ENCODE results near the gene TMEM89. TPM values are rescaled to one million over a fixed set of nuclear protein-coding genes. Genes with fewer than 3 reads are reported as not detected.

The TMEM89 gene
- polyA plus RNA-seq, 1 donor, result 0.09 TPM

DNA sequence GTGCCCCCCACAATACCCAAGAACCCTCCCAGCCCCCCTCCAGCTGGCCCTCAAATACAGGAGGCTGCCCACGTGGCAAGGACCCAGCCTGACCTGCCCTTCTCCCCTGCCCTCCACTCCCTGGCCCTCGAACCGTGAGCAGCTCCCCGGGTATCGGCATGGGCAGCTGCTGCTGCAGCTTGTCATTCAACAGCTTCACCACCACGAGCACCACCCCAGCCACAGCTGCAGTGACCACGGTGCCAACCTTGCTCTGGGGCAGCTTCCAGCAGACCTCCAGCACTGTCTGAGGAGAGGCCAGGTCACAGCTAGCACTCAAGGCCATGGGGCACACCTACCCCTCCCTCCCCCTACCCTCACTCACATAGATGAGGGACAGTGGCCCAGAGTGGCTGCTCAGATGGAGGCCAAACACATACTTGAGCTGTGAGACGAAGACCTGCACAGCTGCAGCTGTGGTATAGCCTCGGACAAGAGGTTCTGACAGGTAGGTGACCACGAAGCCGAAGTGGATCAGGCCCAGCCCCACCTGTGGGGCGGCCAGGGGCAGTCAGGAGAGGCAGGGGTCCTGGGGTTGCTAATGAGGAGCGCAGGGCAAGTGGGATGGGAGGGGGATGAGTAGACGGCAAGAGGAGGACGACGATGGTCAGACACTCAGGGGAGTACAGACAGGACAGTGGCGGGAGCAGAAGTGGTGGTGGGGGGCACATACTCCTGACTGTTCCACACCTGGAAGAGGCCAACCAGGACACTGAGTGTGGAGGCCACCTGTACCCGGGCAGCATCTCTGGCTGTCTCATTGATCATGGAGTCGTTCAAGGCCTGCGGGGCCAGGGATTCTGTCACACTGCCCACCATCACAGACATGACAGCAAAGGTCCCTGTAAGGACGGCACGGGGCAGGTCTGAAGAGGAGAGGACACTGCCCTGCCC, 10.2 kb upstream of the TMEM89 start:
- Histone ChIP-seq H3K4me3 (ENCODE audit: low read length) (no peak overlapping the region), H3K27ac (ENCODE audit: low read length) (no peak overlapping the region), H3K9me3 (ENCODE audit: control insufficient read depth, low read depth, low read length) (no peaks in the 10 kb centered on the region), H3K4me1 (ENCODE audit: control insufficient read depth, insufficient read depth, low read length) (peaks cover 17% of the 10 kb centered on the region), H3K36me3 (ENCODE audit: control insufficient read depth, insufficient read depth, low read length) (peaks cover 62% of the 10 kb centered on the region), H3K27me3 (ENCODE audit: control insufficient read depth, insufficient read depth, low read length) (no peaks in the 10 kb centered on the region)
- no peak for DNase-seq
- WGBS (ENCODE audit: insufficient coverage, low lambda C conversion rate), result no CpG with 5 or more reads among the region's 22 CpGs

- no CpG with 5 or more reads among the region's 12 CpGs for WGBS (ENCODE audit: insufficient coverage, low lambda C conversion rate)
- Histone ChIP-seq H3K9me3 (ENCODE audit: control insufficient read depth, low read depth, low read length) (no peaks in the 10 kb centered on the region), H3K36me3 (ENCODE audit: control insufficient read depth, insufficient read depth, low read length) (peaks cover 71% of the 10 kb centered on the region), H3K27me3 (ENCODE audit: control insufficient read depth, insufficient read depth, low read length) (no peaks in the 10 kb centered on the region), H3K4me3 (ENCODE audit: low read length) (no peak overlapping the region), H3K4me1 (ENCODE audit: control insufficient read depth, insufficient read depth, low read length) (peaks cover 9% of the 10 kb centered on the region), H3K27ac (ENCODE audit: low read length) (no peak overlapping the region)
- no peak for DNase-seq
Measured at GRCh38 chr3:48630833-48631232, 9.3 kb upstream of the TMEM89 start.

- Histone ChIP-seq H3K27me3 (ENCODE audit: control insufficient read depth, insufficient read depth, low read length) (no peaks in the 10 kb centered on the region), H3K9me3 (ENCODE audit: control insufficient read depth, low read depth, low read length) (no peaks in the 10 kb centered on the region), H3K36me3 (ENCODE audit: control insufficient read depth, insufficient read depth, low read length) (peaks cover 76% of the 10 kb centered on the region), H3K4me3 (ENCODE audit: low read length) (no peak overlapping the region), H3K4me1 (ENCODE audit: control insufficient read depth, insufficient read depth, low read length) (peaks cover 6% of the 10 kb centered on the region), H3K27ac (ENCODE audit: low read length) (no peak overlapping the region)
- no CpG with 5 or more reads among the region's 8 CpGs for WGBS (ENCODE audit: insufficient coverage, low lambda C conversion rate)
- no peak for DNase-seq
Measured at GRCh38 chr3:48630407-48630806, 8.8 kb upstream of the TMEM89 start.

DNA sequence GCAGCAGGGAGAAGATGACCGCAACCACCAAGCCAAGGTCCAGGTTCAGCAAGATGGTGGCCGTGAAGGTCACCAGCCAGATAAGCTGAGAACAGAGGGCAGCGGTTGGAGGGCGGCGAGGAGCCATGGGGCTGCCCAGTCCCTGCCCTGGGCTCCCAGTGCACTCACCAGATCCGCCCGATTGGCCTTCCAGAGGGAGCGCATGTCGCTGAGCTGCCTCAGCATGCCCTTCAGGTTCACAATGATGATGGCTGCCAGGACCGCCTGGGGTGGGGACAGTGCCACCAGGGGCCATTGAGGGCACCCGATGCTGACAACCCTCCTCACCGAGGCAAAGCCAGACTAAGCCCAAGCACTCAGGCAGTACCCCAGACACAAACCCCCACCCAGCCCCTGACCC, 8.3 kb upstream of the TMEM89 start:
- peaks cover 6% of the 10 kb centered on the region for H3K4me1 ChIP-seq (ENCODE audit: control insufficient read depth, insufficient read depth, low read length)
- no peaks in the 10 kb centered on the region for H3K9me3 ChIP-seq (ENCODE audit: control insufficient read depth, low read depth, low read length)
- WGBS (ENCODE audit: insufficient coverage, low lambda C conversion rate), result no CpG with 5 or more reads among the region's 12 CpGs
- no peaks in the 10 kb centered on the region for H3K27me3 ChIP-seq (ENCODE audit: control insufficient read depth, insufficient read depth, low read length)
- DNase-seq, result no peak
- H3K4me3 ChIP-seq (ENCODE audit: low read length), result no peak overlapping the region
- H3K36me3 ChIP-seq (ENCODE audit: control insufficient read depth, insufficient read depth, low read length), result peaks cover 81% of the 10 kb centered on the region
- H3K27ac ChIP-seq (ENCODE audit: low read length), result no peak overlapping the region

- no peak overlapping the region for H3K27ac ChIP-seq (ENCODE audit: low read length)
- DNase-seq, result no peak
- H3K4me1 ChIP-seq (ENCODE audit: control insufficient read depth, insufficient read depth, low read length), result peaks cover 5% of the 10 kb centered on the region
- H3K9me3 ChIP-seq (ENCODE audit: control insufficient read depth, low read depth, low read length), result no peaks in the 10 kb centered on the region
- no peaks in the 10 kb centered on the region for H3K27me3 ChIP-seq (ENCODE audit: control insufficient read depth, insufficient read depth, low read length)
- H3K4me3 ChIP-seq (ENCODE audit: low read length), result no peak overlapping the region
- WGBS (ENCODE audit: insufficient coverage, low lambda C conversion rate), result 83% methylated on average over 2 of the region's 13 CpGs
- H3K36me3 ChIP-seq (ENCODE audit: control insufficient read depth, insufficient read depth, low read length), result peaks cover 80% of the 10 kb centered on the region
Measured at GRCh38 chr3:48628277-48629017, 6.9 kb upstream of the TMEM89 start.

DNA sequence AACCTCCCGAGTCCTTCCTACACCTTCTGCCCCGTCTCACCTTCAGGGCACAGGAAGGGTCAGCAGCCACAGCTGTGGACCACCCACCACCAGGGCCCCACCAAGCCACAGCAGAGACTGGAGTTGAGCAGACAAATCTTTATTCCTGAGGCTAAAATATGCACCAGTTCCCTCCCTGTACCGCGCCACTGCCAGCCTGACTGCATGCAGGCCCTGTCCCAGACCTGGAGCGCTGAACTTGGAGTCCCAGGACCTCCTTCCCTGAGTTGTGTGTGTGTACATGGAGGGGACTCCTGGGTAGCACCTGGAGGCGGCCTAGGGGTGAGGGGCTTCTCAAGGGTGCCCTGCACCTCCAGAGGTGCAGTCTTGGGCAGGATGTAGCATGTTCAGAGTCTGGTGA, 4.0 kb upstream of the TMEM89 start:
- Histone ChIP-seq H3K9me3 (ENCODE audit: control insufficient read depth, low read depth, low read length) (no peaks in the 10 kb centered on the region), H3K4me1 (ENCODE audit: control insufficient read depth, insufficient read depth, low read length) (peaks cover 5% of the 10 kb centered on the region), H3K4me3 (ENCODE audit: low read length) (no peak overlapping the region), H3K27ac (ENCODE audit: low read length) (no peak overlapping the region), H3K27me3 (ENCODE audit: control insufficient read depth, insufficient read depth, low read length) (no peaks in the 10 kb centered on the region), H3K36me3 (ENCODE audit: control insufficient read depth, insufficient read depth, low read length) (peaks cover 52% of the 10 kb centered on the region)
- DNase-seq, result no peak
- no CpG with 5 or more reads among the region's 6 CpGs for WGBS (ENCODE audit: insufficient coverage, low lambda C conversion rate)

DNA sequence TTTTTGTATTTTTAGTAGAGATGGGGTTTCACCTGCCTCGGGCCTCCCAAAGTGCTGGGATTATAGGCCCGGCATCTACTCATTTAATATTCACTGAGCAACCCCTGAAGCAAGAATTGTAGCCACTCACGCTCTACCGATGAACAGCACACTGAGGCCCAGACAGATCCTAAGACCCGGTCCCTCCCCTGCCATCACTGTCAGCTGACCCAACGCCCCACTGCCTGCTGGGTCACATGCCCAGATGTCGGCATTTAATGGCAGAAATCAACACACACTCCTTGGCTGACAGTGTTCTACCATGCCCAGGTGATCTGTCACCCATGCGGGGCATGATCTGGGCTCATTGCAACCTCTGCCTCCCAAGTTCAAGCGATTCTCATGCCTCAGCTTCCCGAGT, 3.2 kb upstream of the TMEM89 start:
- no peak overlapping the region for H3K27ac ChIP-seq (ENCODE audit: low read length)
- WGBS (ENCODE audit: insufficient coverage, low lambda C conversion rate), result no CpG with 5 or more reads among the region's 10 CpGs
- peaks cover 44% of the 10 kb centered on the region for H3K36me3 ChIP-seq (ENCODE audit: control insufficient read depth, insufficient read depth, low read length)
- no peak for DNase-seq
- H3K4me3 ChIP-seq (ENCODE audit: low read length), result no peak overlapping the region
- no peaks in the 10 kb centered on the region for H3K27me3 ChIP-seq (ENCODE audit: control insufficient read depth, insufficient read depth, low read length)
- H3K9me3 ChIP-seq (ENCODE audit: control insufficient read depth, low read depth, low read length), result no peaks in the 10 kb centered on the region
- peaks cover 11% of the 10 kb centered on the region for H3K4me1 ChIP-seq (ENCODE audit: control insufficient read depth, insufficient read depth, low read length)

DNA sequence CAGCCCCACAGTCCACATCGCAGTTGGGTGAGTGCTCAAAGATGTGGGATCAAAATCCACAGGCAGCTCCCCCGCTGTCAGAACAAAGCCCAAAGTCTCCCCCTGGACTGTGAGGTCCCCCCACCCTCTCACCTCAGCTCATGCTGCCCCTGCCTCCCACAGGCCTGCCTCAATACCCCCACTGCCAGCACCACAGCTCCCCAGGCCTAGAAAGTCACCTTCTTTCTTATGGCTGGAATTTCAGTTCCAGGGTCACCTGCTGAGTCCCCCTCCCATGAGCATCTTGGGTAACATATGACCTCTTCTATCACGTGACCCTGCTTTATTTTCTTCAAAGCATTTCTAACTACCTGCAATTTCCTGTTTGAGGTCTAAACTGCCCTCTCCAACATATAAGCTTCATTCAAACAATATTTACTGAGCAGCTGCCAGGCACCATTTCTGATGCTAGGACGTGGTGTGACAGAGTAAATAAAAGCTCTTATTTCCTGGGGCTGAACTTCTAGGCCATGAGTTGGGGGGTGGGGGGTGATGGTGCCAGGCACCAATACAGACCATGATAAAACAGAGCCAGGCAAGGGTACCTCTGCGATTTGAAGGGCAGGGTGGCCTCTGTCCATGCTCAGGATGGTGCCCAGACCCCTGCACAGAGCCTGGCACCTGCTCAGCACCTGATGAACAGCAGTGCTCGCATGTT, 2.4 kb upstream of the TMEM89 start:
- Histone ChIP-seq H3K27me3 (ENCODE audit: control insufficient read depth, insufficient read depth, low read length) (no peaks in the 10 kb centered on the region), H3K36me3 (ENCODE audit: control insufficient read depth, insufficient read depth, low read length) (peaks cover 36% of the 10 kb centered on the region), H3K4me3 (ENCODE audit: low read length) (no peak overlapping the region), H3K9me3 (ENCODE audit: control insufficient read depth, low read depth, low read length) (no peaks in the 10 kb centered on the region), H3K27ac (ENCODE audit: low read length) (peak overlapping the region; percentile 47), H3K4me1 (ENCODE audit: control insufficient read depth, insufficient read depth, low read length) (peaks cover 18% of the 10 kb centered on the region)
- peak; percentile 24 to 64 for DNase-seq
- 20% methylated on average over 1 of the region's 6 CpGs for WGBS (ENCODE audit: insufficient coverage, low lambda C conversion rate)

DNA sequence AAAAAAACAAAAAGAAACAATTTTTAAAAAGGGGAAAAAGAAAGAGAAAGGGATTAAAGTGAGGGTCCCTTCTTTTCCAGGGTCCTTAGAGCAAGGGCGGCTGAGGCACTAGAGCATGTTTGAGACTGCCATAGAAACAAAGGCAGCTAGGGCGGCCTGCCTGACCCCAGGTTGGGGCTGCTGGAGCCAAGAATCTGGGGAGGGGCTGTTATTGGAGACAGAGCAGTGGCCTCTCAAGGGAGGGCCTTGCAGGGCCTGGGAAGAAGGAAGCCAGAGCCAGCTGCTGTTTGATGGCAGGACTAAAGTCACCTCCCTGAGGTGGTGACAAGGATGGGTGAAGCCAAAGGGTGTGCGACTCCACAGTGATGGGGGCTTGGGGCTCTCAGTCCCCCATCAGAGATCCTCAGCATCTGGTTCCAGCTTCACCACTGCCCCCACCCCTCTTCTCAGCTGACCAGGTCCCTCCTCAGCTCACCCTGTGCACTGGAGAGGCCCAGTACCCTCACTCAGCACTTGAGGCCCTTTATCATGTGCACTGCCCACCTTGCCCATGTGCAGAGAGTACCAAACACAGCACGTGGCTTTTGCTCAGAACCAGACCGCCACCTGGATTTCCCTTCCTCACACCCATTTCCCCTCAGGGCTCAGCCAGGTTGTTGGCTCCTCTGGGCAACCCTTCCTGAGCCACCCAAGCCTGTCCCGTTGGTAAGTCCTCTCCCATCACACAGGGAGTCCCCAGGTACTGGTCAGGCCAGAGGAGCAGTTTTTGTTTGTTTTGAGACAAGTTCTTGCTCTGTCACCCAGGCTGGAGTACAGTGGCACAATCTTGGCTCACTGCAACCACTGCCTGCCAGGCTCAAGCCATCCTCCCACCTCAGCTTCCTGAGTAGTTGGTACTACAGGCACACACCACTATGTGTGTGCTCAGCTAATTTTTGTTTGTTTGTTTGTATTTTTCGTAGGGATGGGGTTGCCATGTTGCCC, 1.7 kb downstream of the TMEM89 start:
- H3K4me3 ChIP-seq (ENCODE audit: low read length), result no peak overlapping the region
- peak overlapping the region; percentile 75 for H3K27ac ChIP-seq (ENCODE audit: low read length)
- DNase-seq, result no peak
- peaks cover 24% of the 10 kb centered on the region for H3K4me1 ChIP-seq (ENCODE audit: control insufficient read depth, insufficient read depth, low read length)
- peaks cover under 1% of the 10 kb centered on the region for H3K36me3 ChIP-seq (ENCODE audit: control insufficient read depth, insufficient read depth, low read length)
- WGBS (ENCODE audit: insufficient coverage, low lambda C conversion rate), result no CpG with 5 or more reads among the region's 7 CpGs
- peaks cover 18% of the 10 kb centered on the region for H3K9me3 ChIP-seq (ENCODE audit: control insufficient read depth, low read depth, low read length)
- no peaks in the 10 kb centered on the region for H3K27me3 ChIP-seq (ENCODE audit: control insufficient read depth, insufficient read depth, low read length)

Data from large intestine (tissue), 3 donors.